Stimulated activated CD4-positive, alpha-beta T cell treated with anti-CD3 and anti-CD28 coated beads, Interleukin-4, amount 100 ng/mL, for 48 hours (primary cell): ENCODE data around the gene SHANK3.

Source experiments
- DNase-seq, 2 donors: peaks; one replicate each; pipeline ENCODE4 v3.0.0-alpha.2; 2020; ENCODE audit warnings: low read depth in 2 of 2

Gene SHANK3

DNA sequence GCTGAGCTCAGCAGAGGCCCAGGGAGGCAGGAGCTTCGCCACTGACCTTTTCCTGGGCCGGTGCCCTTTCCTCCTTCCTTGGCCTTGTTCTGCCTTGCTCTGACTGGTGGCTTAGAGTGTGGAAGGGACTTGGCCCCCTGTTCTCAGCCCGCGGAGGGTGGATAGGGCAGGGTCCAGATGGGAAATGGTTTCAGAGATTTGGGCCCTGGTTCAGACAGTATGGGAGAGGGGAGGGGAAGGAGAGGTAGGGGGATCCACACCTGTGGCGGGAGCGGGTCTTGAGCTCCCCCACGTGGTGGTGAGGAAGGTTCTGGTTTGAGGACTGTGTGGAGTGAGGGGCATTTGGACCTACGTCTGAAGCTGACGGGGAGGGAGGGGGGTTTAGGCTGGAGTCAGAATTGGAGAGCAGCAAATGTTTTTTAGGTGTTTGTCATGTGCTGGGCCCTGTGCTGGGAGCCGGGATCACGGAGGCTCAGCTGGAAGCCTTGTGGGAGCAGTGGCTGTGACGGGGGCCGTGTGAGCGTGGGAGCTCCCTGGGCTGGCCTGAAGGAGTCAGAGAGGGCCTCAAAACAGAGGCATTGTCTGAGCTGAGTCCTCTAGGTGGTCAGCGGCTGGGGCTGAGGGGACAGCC, 27.2 kb downstream of the SHANK3 start:
- no peak for DNase-seq

GRCh38 chr22:50700387-50701075, 27.9 kb downstream of the SHANK3 start:
- DNase-seq, result no peak

GRCh38 chr22:50701076-50701419, 28.4 kb downstream of the SHANK3 start:
- no peak for DNase-seq

GRCh38 chr22:50701428-50702154, 29.0 kb downstream of the SHANK3 start:
- no peak for DNase-seq

DNA sequence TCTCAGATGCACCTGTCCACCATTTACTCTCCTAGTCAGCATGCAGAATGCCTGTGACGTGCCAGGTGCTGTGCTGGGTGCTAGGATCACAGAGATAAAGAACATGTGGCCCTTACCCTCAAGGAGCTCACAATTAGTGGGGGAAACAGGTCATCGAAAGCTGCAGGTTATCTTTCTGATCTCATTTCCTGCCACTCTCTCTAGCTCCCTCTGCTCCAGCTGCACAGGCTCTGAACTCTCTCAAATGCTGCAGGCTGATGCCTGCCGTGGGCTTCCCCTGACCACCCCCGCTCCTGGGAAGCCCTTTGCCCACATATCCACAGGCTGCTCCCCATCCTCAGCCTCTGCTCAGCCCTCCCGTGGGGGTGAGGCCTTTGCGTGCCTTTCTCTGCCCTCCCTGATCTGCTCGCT, 29.6 kb downstream of the SHANK3 start:
- DNase-seq, result no peak

GRCh38 chr22:50702821-50703725, 30.4 kb downstream of the SHANK3 start:
- DNase-seq, result no peak

- no peak for DNase-seq
Measured at GRCh38 chr22:50703726-50704509, 31.3 kb downstream of the SHANK3 start.

GRCh38 chr22:50704510-50705218, 32.0 kb downstream of the SHANK3 start:
- DNase-seq, result no peak

DNA sequence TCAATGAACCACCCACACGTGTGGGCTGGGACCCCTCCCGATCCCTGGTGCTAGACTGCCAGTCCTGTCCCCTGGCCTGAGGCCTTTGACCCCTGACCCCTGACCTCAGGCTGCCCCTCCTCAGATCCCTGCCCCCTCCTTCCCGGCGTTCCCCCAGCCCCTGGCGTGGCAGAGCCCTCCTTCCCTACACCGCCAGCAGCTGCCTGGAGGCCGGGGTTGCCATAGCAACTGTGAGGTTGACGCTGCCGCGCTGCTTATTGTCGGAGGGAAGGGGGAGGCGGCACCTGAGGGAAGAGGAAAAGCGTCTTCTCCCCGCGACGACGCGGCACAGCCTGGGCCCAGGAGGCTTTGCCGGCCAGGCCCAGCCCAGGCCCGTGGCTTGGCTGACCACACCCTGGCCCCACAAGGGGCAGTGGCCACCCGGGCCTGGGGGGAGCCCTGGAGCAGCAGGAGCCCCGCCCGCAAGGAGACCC, 32.6 kb downstream of the SHANK3 start:
- no peak for DNase-seq

- DNase-seq, result no peak
Measured at GRCh38 chr22:50705851-50706351, 33.3 kb downstream of the SHANK3 start.

DNA sequence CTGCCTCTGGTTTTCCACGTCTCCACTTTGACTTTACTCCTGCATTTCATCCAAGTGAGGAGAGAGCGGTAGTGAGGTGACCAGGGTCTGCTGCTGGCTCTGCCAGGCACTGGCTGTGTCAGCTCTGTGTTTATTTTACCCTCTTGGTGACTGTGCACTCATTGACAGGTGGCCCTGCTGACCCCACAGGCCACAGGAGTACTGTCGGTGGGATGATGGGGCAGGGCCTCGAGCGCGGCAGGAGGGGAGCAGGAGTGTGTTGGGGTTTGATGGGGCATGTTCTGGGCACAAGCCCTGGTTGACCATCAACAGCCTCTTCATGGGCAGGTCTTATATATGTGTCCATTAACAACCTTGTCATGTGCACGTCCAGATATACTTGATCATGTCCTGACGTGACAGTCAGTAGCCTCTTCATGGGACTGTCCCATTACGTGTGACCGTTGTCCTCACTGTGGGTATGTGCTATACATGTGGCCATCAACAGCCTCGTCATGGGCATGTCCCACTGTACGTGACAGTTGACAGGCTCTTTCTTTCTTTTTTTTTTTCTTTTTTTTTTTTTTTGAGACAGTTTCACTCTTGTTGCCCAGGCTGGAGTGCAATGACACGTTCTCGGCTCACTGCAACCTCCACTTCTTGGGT, 34.0 kb downstream of the SHANK3 start:
- DNase-seq, result no peak

DNA sequence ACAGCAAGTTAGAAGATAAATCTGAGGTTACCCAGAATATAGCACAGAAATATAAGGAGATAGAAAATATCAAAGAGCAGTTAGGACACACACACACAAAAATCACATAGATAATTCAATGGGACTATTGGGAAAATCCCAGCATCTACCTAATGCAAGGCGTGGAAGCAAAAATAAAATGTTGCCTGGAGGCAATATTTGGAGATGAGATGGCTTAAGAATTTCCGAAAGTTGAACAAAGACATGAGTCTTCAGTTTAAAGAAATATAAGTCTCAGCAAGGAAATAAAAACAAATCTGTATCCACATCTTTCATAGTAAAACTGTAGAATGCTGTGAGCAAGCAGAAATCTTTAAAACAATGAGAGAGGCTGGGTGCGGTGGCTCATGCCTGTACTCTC, 35.9 kb downstream of the SHANK3 start:
- DNase-seq, result no peak

- DNase-seq, result no peak
Measured at GRCh38 chr22:50708996-50709395, 36.4 kb downstream of the SHANK3 start.

GRCh38 chr22:50710221-50710620, 37.6 kb downstream of the SHANK3 start:
- DNase-seq, result no peak

- DNase-seq, result no peak
Measured at GRCh38 chr22:50710886-50711285, 38.3 kb downstream of the SHANK3 start.

GRCh38 chr22:50711446-50712340, 39.1 kb downstream of the SHANK3 start:
- no peak for DNase-seq

- DNase-seq, result no peak
Measured at GRCh38 chr22:50712341-50713007, 39.9 kb downstream of the SHANK3 start.

DNA sequence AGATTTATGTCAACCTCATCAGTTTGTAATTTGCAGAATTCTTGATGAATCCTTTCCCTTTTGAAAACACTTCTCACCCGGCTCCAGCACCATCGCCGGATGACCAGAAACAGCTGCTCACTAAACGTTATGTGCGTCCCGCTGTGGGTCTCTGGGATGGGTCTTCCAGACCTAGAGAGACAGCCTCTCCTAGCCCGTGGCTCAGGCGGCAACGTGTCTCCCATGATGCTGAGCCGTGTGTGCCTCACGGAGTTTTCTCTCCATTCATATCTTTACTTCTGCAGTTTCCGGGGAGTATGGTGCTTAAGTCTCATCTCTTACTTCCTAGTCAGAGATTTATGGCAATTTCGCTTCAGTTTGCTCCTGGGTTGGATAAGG, 40.4 kb downstream of the SHANK3 start:
- DNase-seq, result no peak
